ENCODE data around the gene NRDE2. TPM values are rescaled to one million over a fixed set of nuclear protein-coding genes. Genes with fewer than 3 reads are reported as not detected.

Gene NRDE2
- total RNA-seq, 1 experiment from 2014 or later: 20.1 TPM

DNA sequence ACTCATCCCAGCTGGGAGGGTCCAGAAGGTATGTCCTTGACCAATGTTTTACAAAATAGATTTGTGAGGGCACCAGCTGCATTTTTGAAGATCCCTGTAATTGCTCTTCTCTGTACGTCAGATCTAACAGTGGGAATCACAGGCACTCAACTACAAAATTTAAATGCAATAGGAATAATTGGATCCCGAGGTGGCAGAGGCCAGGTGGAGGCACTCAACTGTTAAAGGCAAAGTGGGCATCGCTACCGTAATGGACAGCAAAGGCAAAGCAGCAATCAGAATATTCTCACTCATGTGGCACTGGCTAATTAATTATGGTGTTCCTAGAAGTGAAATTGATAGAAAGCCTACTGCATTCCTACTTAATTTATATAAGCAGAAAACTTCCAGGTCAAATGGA is 103.3 kb downstream of the NRDE2 start:
- RAD21 ChIA-PET (ENCODE audit: low non-redundant PET in 1 of 2, low total read pairs in 2 of 2, uncharacterized antibody in 2 of 2, unreplicated experiment in 2 of 2): no interaction called here
- Histone ChIP-seq H3K36me3 (ENCODE audit: control insufficient read depth in 1 of 2, insufficient read depth in 2 of 2, low read length in 2 of 2) (no peaks in the 10 kb centered on the region), H3K4me3 (replicated peaks in 1 of 2; ENCODE audit: low read depth in 1 of 2, low read length in 2 of 2) (no peak overlapping the region), H3K9ac (ENCODE audit: low read length) (no peak overlapping the region), H3K27ac (ENCODE audit: low read depth, low read length) (no peak overlapping the region), H3K9me3 (ENCODE audit: control insufficient read depth in 1 of 2, insufficient read depth in 1 of 2, low read depth in 1 of 2, low read length in 2 of 2) (0 out of 4 replicates have a peak, but pooled peaks cover 0 to 3% of the 10 kb centered on the region in 2 experiments), H3K79me2 (ENCODE audit: insufficient read depth, low read length) (no peaks in the 10 kb centered on the region), H3K9me2 (ENCODE audit: insufficient read depth) (no peaks in the 10 kb centered on the region), H4K20me1 (ENCODE audit: insufficient read depth) (no peaks in the 10 kb centered on the region), H2AFZ (ENCODE audit: low read depth, low read length, poor library complexity, severe bottlenecking) (no peak overlapping the region), H3K4me2 (ENCODE audit: low read length) (no peak overlapping the region), H3K4me1 (ENCODE audit: control insufficient read depth in 1 of 2, insufficient read depth in 2 of 2, low read length in 2 of 2) (no peaks in the 10 kb centered on the region), H3K27me3 (ENCODE audit: insufficient read depth, low read length) (no peaks in the 10 kb centered on the region)
- intact Hi-C loops (cut with micrococcal nuclease): no loop called here
- CTCF ChIA-PET: no interaction called here
- ATAC-seq (no peak), DNase-seq (ENCODE audit: low read depth, low spot score) (no peak)
- no TSS peak for BruUV-seq (replicated peaks)
- POLR2A ChIA-PET: no interaction called here
- TF ChIP-seq ZFX (IDR thresholded peaks at IDR 0.05): no peak
- TF ChIP-seq POLR2AphosphoS5 (IDR thresholded peaks at IDR 0.05; ENCODE audit: low read depth, low read length): no peak
- no peak for TF ChIP-seq EZH2phosphoT487 (IDR thresholded peaks at IDR 0.05; ENCODE audit: borderline replicate concordance)
- no peak for TF ChIP-seq JUND (IDR thresholded peaks at IDR 0.05)
- TF ChIP-seq CEBPB (IDR thresholded peaks at IDR 0.05; ENCODE audit: low read depth): no peak
- TF ChIP-seq, protein P1, sequence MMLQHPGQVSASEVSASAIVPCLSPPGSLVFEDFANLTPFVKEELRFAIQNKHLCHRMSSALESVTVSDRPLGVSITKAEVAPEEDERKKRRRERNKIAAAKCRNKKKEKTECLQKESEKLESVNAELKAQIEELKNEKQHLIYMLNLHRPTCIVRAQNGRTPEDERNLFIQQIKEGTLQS (IDR thresholded peaks at IDR 0.05): no peak
- no peak for TF ChIP-seq POLR2A (IDR thresholded peaks at IDR 0.05; ENCODE audit: borderline replicate concordance, extremely low read depth, insufficient read depth, insufficient read length)
- no peak for TF ChIP-seq FOSL1 (IDR thresholded peaks at IDR 0.05; ENCODE audit: low read depth)
- TF ChIP-seq RAD21 (IDR thresholded peaks at IDR 0.05; ENCODE audit: low read depth): no peak
- TF ChIP-seq, protein P2, sequence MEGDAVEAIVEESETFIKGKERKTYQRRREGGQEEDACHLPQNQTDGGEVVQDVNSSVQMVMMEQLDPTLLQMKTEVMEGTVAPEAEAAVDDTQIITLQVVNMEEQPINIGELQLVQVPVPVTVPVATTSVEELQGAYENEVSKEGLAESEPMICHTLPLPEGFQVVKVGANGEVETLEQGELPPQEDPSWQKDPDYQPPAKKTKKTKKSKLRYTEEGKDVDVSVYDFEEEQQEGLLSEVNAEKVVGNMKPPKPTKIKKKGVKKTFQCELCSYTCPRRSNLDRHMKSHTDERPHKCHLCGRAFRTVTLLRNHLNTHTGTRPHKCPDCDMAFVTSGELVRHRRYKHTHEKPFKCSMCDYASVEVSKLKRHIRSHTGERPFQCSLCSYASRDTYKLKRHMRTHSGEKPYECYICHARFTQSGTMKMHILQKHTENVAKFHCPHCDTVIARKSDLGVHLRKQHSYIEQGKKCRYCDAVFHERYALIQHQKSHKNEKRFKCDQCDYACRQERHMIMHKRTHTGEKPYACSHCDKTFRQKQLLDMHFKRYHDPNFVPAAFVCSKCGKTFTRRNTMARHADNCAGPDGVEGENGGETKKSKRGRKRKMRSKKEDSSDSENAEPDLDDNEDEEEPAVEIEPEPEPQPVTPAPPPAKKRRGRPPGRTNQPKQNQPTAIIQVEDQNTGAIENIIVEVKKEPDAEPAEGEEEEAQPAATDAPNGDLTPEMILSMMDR (IDR thresholded peaks at IDR 0.05 in 2 of 3, conservative IDR thresholded peaks at IDR 0.05 in 1 of 3; ENCODE audit: borderline replicate concordance in 1 of 3, insufficient read depth in 1 of 3, low read depth in 2 of 3, low read length in 2 of 3): no peak
- no peak for TF ChIP-seq TCF7L2 (IDR thresholded peaks at IDR 0.05; ENCODE audit: borderline replicate concordance, extremely low read depth, insufficient read depth, insufficient read length)
- TF ChIP-seq, protein P3, sequence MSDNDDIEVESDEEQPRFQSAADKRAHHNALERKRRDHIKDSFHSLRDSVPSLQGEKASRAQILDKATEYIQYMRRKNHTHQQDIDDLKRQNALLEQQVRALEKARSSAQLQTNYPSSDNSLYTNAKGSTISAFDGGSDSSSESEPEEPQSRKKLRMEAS (IDR thresholded peaks at IDR 0.05): no peak
- TF ChIP-seq SIN3A (IDR thresholded peaks at IDR 0.05; ENCODE audit: low read depth): no peak
- TF ChIP-seq CBX3 (IDR thresholded peaks at IDR 0.05; ENCODE audit: low read depth): no peak
- no peak for TF ChIP-seq ELF1 (IDR thresholded peaks at IDR 0.05; ENCODE audit: borderline replicate concordance, low read depth)
- TF ChIP-seq, protein P4, sequence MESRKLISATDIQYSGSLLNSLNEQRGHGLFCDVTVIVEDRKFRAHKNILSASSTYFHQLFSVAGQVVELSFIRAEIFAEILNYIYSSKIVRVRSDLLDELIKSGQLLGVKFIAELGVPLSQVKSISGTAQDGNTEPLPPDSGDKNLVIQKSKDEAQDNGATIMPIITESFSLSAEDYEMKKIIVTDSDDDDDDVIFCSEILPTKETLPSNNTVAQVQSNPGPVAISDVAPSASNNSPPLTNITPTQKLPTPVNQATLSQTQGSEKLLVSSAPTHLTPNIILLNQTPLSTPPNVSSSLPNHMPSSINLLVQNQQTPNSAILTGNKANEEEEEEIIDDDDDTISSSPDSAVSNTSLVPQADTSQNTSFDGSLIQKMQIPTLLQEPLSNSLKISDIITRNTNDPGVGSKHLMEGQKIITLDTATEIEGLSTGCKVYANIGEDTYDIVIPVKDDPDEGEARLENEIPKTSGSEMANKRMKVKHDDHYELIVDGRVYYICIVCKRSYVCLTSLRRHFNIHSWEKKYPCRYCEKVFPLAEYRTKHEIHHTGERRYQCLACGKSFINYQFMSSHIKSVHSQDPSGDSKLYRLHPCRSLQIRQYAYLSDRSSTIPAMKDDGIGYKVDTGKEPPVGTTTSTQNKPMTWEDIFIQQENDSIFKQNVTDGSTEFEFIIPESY (IDR thresholded peaks at IDR 0.05; ENCODE audit: extremely low read depth, insufficient replicate concordance, low read length): no peak

Other genes starting within 250 kb of the NRDE2 start
- gene PSMC1, start 75.4 kb downstream of the NRDE2 start, total RNA-seq (2021; ENCODE audit: unreplicated experiment): 132 TPM
- 261 TPM for gene CALM1, start 65.1 kb upstream of the NRDE2 start, total RNA-seq (2021; ENCODE audit: unreplicated experiment)